ENCODE results near the gene STYXL1.
"Not testable (repeated sequence)": the region's sequence is repeated elsewhere in the genome, so short reads cannot be mapped to it uniquely, and the experiment has no call there.

- not testable (repeated sequence) for TF ChIP-seq CTCF (IDR thresholded peaks at IDR 0.05); JUN (CRISPR knock-in tag; IDR thresholded peaks at IDR 0.05); NR3C1 (CRISPR knock-in tag; conservative IDR thresholded peaks at IDR 0.05; ENCODE audit: low read depth); NFYB (CRISPR knock-in tag; conservative IDR thresholded peaks at IDR 0.05; ENCODE audit: low read depth); JAZF1 (CRISPR knock-in tag; IDR thresholded peaks at IDR 0.05); ZSCAN18 (CRISPR knock-in tag; IDR thresholded peaks at IDR 0.05); ATF3 (CRISPR knock-in tag; conservative IDR thresholded peaks at IDR 0.05); ZNF121 (CRISPR knock-in tag; IDR thresholded peaks at IDR 0.05); OVOL2 (CRISPR knock-in tag; IDR thresholded peaks at IDR 0.05; ENCODE audit: borderline replicate concordance); HMGXB4 (CRISPR knock-in tag; IDR thresholded peaks at IDR 0.05); CREM (CRISPR knock-in tag; IDR thresholded peaks at IDR 0.05); TCF7 (CRISPR knock-in tag; IDR thresholded peaks at IDR 0.05; ENCODE audit: low read depth)
Measured at GRCh38 chr7:76029682-76030081, 18.1 kb downstream of the STYXL1 start.

All from WTC11 (cell line).